ENCODE data around the gene TIMM21.
A peak's percentile ranks its signal among the peaks of the same experiment; 100 is the strongest.

TIMM21 gene

GRCh38 chr18:74152270-74152669 is 3.9 kb downstream of the TIMM21 start:
- Histone ChIP-seq H2AFZ (ENCODE audit: low read length) (no peak overlapping the region), H3K79me2 (ENCODE audit: insufficient read depth, low read length) (peaks cover 58% of the 10 kb centered on the region), H4K20me1 (ENCODE audit: insufficient read depth, low read length, poor library complexity, severe bottlenecking) (peaks cover 17% of the 10 kb centered on the region), H3F3A (ENCODE audit: low read depth) (peaks cover 3% of the 10 kb centered on the region; the same call in 1 of the 2 replicates), H3K4me1 (ENCODE audit: insufficient read depth, low read length, poor library complexity, severe bottlenecking) (peaks cover 39% of the 10 kb centered on the region), H3K9me2 (replicated peaks; ENCODE audit: low read depth, low read length) (no peaks in the 10 kb centered on the region), H3K9ac (ENCODE audit: low read depth, low read length, poor library complexity, severe bottlenecking) (peak overlapping the region; percentile 99), H3K36me3 (ENCODE audit: insufficient read depth, low read length) (peaks cover 27% of the 10 kb centered on the region), H3K4me2 (ENCODE audit: low read depth, low read length, poor library complexity, severe bottlenecking) (peak overlapping the region; percentile 84), H3K9me3 (ENCODE audit: insufficient read depth, low read depth, low read length) (no peaks in the 10 kb centered on the region), H3K27me3 (ENCODE audit: insufficient read depth, low read length, poor library complexity, severe bottlenecking) (no peaks in the 10 kb centered on the region), H3K4me3 (ENCODE audit: low read length, poor library complexity, severe bottlenecking) (no peak overlapping the region)
- no peak for TF ChIP-seq CTCF (conservative IDR thresholded peaks at IDR 0.05; ENCODE audit: low read length)
- no peak for TF ChIP-seq EZH2phosphoT487 (IDR thresholded peaks at IDR 0.05; ENCODE audit: borderline replicate concordance)

DNA sequence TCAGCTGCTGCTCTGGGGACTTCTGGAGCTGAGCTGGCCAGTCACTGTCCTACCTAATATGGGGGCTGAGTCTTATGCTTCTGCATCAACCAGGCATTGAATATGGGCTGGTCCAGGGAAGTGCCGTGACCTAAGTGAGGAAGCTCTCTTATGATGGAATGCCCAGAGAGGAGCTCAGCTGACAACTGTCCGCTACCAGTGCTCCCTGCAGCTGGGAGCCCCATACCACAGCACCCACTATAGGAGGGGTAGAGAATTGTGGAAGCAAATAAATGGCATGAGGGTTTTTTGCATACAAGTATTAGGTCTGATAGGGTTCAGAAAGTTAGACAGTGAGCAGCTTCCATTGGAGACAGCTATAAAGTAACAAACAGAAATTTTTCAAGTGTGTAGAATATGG is 4.5 kb downstream of the TIMM21 start:
- H3K9ac ChIP-seq (ENCODE audit: low read depth, low read length, poor library complexity, severe bottlenecking) = no peak overlapping the region
- H3K4me2 ChIP-seq (ENCODE audit: low read depth, low read length, poor library complexity, severe bottlenecking) = peak overlapping the region; percentile 84
- peaks cover 37% of the 10 kb centered on the region for H3K4me1 ChIP-seq (ENCODE audit: insufficient read depth, low read length, poor library complexity, severe bottlenecking)
- H4K20me1 ChIP-seq (ENCODE audit: insufficient read depth, low read length, poor library complexity, severe bottlenecking) = peaks cover 17% of the 10 kb centered on the region
- peaks cover 2% of the 10 kb centered on the region; the same call in 1 of the 2 replicates for H3F3A ChIP-seq (ENCODE audit: low read depth)
- no peaks in the 10 kb centered on the region for H3K9me2 ChIP-seq (replicated peaks; ENCODE audit: low read depth, low read length)
- H2AFZ ChIP-seq (ENCODE audit: low read length) = no peak overlapping the region
- no peaks in the 10 kb centered on the region for H3K27me3 ChIP-seq (ENCODE audit: insufficient read depth, low read length, poor library complexity, severe bottlenecking)
- H3K36me3 ChIP-seq (ENCODE audit: insufficient read depth, low read length) = peaks cover 31% of the 10 kb centered on the region
- no peaks in the 10 kb centered on the region for H3K9me3 ChIP-seq (ENCODE audit: insufficient read depth, low read depth, low read length)
- H3K4me3 ChIP-seq (ENCODE audit: low read length, poor library complexity, severe bottlenecking) = peak overlapping the region; percentile 30
- peaks cover 58% of the 10 kb centered on the region for H3K79me2 ChIP-seq (ENCODE audit: insufficient read depth, low read length)
- no peak for TF ChIP-seq EZH2phosphoT487 (IDR thresholded peaks at IDR 0.05; ENCODE audit: borderline replicate concordance)
- TF ChIP-seq CTCF (conservative IDR thresholded peaks at IDR 0.05; ENCODE audit: low read length) = peak; percentile 52

GRCh38 chr18:74153377-74153776 is 5.1 kb downstream of the TIMM21 start:
- Histone ChIP-seq H3K9me3 (ENCODE audit: insufficient read depth, low read depth, low read length) (no peaks in the 10 kb centered on the region), H3K79me2 (ENCODE audit: insufficient read depth, low read length) (peaks cover 58% of the 10 kb centered on the region), H3K36me3 (ENCODE audit: insufficient read depth, low read length) (peaks cover 36% of the 10 kb centered on the region), H3K4me1 (ENCODE audit: insufficient read depth, low read length, poor library complexity, severe bottlenecking) (peaks cover 35% of the 10 kb centered on the region), H3K4me2 (ENCODE audit: low read depth, low read length, poor library complexity, severe bottlenecking) (peak overlapping the region; percentile 84), H3K9me2 (replicated peaks; ENCODE audit: low read depth, low read length) (no peaks in the 10 kb centered on the region), H3K4me3 (ENCODE audit: low read length, poor library complexity, severe bottlenecking) (peak overlapping the region; percentile 30), H3K9ac (ENCODE audit: low read depth, low read length, poor library complexity, severe bottlenecking) (no peak overlapping the region), H3F3A (ENCODE audit: low read depth) (no peaks in the 10 kb centered on the region), H2AFZ (ENCODE audit: low read length) (no peak overlapping the region), H4K20me1 (ENCODE audit: insufficient read depth, low read length, poor library complexity, severe bottlenecking) (peaks cover 17% of the 10 kb centered on the region), H3K27me3 (ENCODE audit: insufficient read depth, low read length, poor library complexity, severe bottlenecking) (no peaks in the 10 kb centered on the region)
- no peak for TF ChIP-seq CTCF (conservative IDR thresholded peaks at IDR 0.05; ENCODE audit: low read length)
- TF ChIP-seq EZH2phosphoT487 (IDR thresholded peaks at IDR 0.05; ENCODE audit: borderline replicate concordance) = no peak
